DMS53 (cell line): Measurements from ENCODE around the gene UCHL3.

Experiments used
- DNase-seq: peaks from one replicate; lab custom pipeline; 2025; lab: John Stamatoyannopoulos, UW

The UCHL3 gene

GRCh38 chr13:75550159-75550567, 572 bp downstream of the UCHL3 start:
- DNase-seq, result peak; percentile 47

- DNase-seq, result no peak
Observed at GRCh38 chr13:75554464-75554863, 4.9 kb downstream of the UCHL3 start.

GRCh38 chr13:75554981-75555380, 5.4 kb downstream of the UCHL3 start:
- DNase-seq, result no peak

GRCh38 chr13:75555836-75556235, 6.2 kb downstream of the UCHL3 start:
- DNase-seq, result no peak

- DNase-seq, result no peak
Observed at GRCh38 chr13:75556961-75557360, 7.4 kb downstream of the UCHL3 start.

- no peak for DNase-seq
Observed at GRCh38 chr13:75558145-75558840, 8.7 kb downstream of the UCHL3 start.

GRCh38 chr13:75566658-75567057, 17.1 kb downstream of the UCHL3 start:
- peak; percentile 27 for DNase-seq

- DNase-seq, result no peak
Observed at GRCh38 chr13:75569576-75569975, 20.0 kb downstream of the UCHL3 start.

GRCh38 chr13:75579529-75579928, 29.9 kb downstream of the UCHL3 start:
- no peak for DNase-seq

- no peak for DNase-seq
Observed at GRCh38 chr13:75581874-75582640, 32.5 kb downstream of the UCHL3 start.

GRCh38 chr13:75583091-75583490, 33.5 kb downstream of the UCHL3 start:
- DNase-seq, result no peak

- no peak for DNase-seq
Observed at GRCh38 chr13:75585153-75585552, 35.6 kb downstream of the UCHL3 start.

- DNase-seq, result no peak
Observed at GRCh38 chr13:75587679-75588078, 38.1 kb downstream of the UCHL3 start.

GRCh38 chr13:75596657-75597182, 47.1 kb downstream of the UCHL3 start:
- DNase-seq, result no peak

- DNase-seq, result no peak
Observed at GRCh38 chr13:75600371-75600770, 50.8 kb downstream of the UCHL3 start.

- DNase-seq, result no peak
Observed at GRCh38 chr13:75603038-75603437, 53.4 kb downstream of the UCHL3 start.

GRCh38 chr13:75607447-75607846, 57.9 kb downstream of the UCHL3 start:
- DNase-seq, result no peak

- DNase-seq, result no peak
Observed at GRCh38 chr13:75610466-75610865, 60.9 kb downstream of the UCHL3 start.

- DNase-seq, result no peak
Observed at GRCh38 chr13:75612354-75612753, 62.8 kb downstream of the UCHL3 start.

- DNase-seq, result no peak
Observed at GRCh38 chr13:75617230-75617629, 67.6 kb downstream of the UCHL3 start.

- DNase-seq, result no peak
Observed at GRCh38 chr13:75618308-75618707, 68.7 kb downstream of the UCHL3 start.

- DNase-seq, result no peak
Observed at GRCh38 chr13:75620020-75620419, 70.4 kb downstream of the UCHL3 start.

- DNase-seq, result no peak
Observed at GRCh38 chr13:75621147-75621546, 71.6 kb downstream of the UCHL3 start.
